Stimulated activated naive CD8-positive, alpha-beta T cell treated with anti-CD3 and anti-CD28 coated beads, Interleukin-15, Interleukin-2, amounts not matched to agents 100 U/mL and 50 U/mL, for 24 hours (primary cell): ENCODE results near the gene VIT.
"Not testable (repeated sequence)": the region's sequence is repeated elsewhere in the genome, so short reads cannot be mapped to it uniquely, and the experiment has no call there.

ENCODE experiments used
- ATAC-seq: fragments of 150-1000 bp; cut with Tn5 transposase; one replicate; pipeline ENCODE4 v1.10.0; 2021
- DNase-seq: peaks from one replicate; pipeline ENCODE4 v3.0.0; 2021

Gene VIT

GRCh38 chr2:36678856-36679255 lies 17.7 kb upstream of the VIT start:
- ATAC-seq = no peak
- DNase-seq = no peak

DNA sequence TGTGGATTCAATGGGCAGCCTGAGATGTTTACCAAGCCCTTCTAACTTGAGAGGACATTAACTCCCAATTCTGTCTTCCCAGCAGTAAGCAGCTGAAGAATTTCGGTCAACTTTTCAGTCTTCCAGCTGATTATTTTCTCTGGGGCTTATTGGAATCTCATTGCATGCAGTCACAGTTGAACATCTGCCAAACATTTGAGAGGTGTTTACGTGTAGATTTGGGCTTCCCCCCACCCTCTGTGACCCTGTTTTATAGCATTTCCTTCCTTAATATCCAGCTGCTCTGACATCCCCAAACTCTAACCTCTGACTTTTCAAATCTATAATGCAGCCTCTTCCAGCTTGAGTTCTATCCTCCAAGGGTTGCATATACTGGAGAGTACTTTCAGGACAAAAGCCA lies 16.5 kb upstream of the VIT start:
- no peak for ATAC-seq
- DNase-seq = no peak

- DNase-seq (no peak), ATAC-seq (no peak)
These were observed 13.9 kb upstream of the VIT start for GRCh38 chr2:36682562-36682961.

- ATAC-seq (no peak), DNase-seq (no peak)
These were observed 13.5 kb upstream of the VIT start for GRCh38 chr2:36683002-36683401.

DNA sequence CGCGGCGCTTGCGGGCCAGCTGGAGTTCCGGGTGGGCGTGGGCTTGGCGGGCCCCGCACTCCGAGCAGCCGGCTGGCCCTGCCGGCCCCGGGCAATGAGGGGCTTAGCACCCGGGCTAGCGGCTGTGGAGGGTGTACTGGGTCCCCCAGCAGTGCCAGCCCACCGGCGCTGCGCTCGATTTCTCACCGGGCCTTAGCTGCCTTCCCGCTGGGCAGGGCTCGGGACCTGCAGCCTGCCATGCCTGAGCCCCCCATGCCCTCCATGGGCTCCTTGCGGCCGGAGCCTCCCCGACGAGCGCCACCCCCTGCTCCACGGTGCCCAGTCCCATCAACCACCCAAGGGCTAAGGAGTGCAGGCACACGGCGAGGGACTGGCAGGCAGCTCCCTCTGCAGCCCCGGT lies 8.2 kb upstream of the VIT start:
- ATAC-seq, DNase-seq: not testable (repeated sequence)

DNA sequence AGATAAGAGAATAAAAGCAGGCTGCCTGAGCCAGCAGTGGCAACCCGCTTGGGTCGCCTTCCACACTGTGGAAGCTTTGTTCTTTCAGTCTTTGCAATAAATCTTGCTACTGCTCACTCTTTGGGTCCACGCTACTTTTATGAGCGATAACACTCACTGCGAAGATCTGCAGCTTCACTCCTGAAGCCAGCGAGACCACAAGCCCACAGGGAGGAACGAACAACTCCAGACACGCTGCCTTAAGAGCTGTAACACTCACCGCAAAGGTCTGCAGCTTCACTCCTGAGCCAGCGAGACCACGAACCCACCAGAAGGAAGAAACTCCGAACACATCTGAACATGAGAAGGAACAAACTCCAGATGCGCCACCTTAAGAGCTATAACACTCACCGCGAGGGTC lies 7.5 kb upstream of the VIT start:
- not testable (repeated sequence) for DNase-seq, ATAC-seq

DNA sequence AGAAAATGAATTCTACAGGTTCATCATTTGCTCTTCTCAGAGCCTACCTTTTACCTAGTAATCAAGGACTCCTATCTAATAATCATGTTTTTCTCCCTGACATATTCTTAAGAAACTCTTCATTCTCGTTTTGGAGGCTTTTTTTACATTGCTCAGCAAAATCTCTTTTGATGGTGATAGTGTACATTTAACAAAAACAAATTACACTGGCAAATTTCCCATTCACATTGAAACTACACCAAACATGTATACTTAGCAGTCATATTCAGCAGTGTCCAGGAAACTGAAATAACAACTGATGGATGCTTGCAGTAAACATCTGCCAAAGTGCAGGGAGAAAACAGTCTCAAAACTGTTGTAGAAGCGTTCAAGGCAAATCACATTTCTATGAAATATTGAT lies 4.4 kb upstream of the VIT start:
- DNase-seq = no peak
- ATAC-seq = no peak

- no peak for DNase-seq
- ATAC-seq = no peak
These were observed 2.7 kb upstream of the VIT start for GRCh38 chr2:36693825-36694224.

- ATAC-seq (no peak), DNase-seq (no peak)
These were observed 626 bp upstream of the VIT start for GRCh38 chr2:36695746-36696415.

GRCh38 chr2:36697424-36698066 lies 1.0 kb downstream of the VIT start:
- ATAC-seq (no peak), DNase-seq (no peak)

- ATAC-seq = no peak
- DNase-seq = no peak
These were observed 2.5 kb downstream of the VIT start for GRCh38 chr2:36698993-36699392.

DNA sequence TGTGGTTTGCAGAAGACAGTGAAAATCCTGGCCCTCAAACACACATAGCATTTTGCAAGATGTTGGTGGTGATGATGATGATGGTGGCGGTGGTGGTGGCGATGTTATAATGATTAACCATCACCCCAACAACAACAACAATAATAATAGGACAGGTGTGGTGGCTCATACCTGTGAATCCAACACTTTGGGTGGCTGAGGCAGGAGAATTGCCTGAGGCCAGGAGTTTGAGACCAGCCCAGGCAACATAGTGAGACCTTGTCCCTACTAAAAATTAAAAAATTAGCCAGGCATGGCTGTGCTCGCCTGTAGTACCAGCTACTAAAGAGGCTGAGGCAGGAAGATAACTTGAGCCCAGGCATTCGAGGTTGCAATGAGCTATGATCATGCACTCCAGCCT lies 3.8 kb downstream of the VIT start:
- no peak for DNase-seq
- no peak for ATAC-seq

DNA sequence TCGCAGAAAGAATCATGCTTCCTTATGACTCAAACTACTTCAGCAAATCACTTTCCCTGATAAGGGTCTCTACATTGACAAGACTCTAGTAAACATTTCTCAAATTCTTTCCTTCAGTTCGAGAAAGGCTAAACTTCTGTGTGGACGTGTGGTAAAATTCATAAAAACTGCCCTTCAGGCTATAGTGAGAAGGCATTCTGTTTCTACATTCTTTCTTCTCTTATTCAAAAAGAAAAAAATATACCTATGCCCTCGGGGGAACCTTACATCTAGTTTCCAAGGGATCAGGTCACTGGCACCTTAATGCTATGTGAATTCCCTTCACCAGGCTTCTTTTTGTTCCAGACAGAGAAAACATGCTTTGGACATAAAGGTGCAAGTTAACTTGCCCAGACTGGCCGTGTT lies 4.9 kb downstream of the VIT start:
- no peak for DNase-seq
- no peak for ATAC-seq

DNA sequence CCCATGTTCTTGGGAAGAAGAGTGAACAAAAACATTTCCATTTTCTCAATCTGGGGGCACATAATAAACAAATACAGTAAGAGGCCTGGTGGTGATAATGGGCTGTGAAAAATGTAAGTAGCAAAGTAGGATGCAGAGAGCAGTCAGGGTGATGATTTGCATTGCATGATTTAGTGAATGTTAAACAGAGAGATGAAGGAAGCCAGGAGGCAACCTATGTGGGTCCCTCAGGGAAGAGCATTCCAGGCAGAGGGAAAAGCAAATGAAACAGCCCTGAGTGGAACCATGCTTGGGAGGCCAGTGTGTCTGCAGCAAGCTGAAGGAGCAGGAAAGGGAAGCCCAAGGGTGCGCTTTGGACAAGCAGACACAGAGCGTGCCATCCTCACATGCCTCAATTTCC lies 5.4 kb downstream of the VIT start:
- DNase-seq (no peak), ATAC-seq (no peak)

GRCh38 chr2:36702781-36703180 lies 6.3 kb downstream of the VIT start:
- ATAC-seq = no peak

GRCh38 chr2:36704475-36705150 lies 8.1 kb downstream of the VIT start:
- ATAC-seq (no peak), DNase-seq (no peak)

More at GRCh38 chr2:36702781-36703180, 6.3 kb downstream of the VIT start:
- no peak for DNase-seq

DNA sequence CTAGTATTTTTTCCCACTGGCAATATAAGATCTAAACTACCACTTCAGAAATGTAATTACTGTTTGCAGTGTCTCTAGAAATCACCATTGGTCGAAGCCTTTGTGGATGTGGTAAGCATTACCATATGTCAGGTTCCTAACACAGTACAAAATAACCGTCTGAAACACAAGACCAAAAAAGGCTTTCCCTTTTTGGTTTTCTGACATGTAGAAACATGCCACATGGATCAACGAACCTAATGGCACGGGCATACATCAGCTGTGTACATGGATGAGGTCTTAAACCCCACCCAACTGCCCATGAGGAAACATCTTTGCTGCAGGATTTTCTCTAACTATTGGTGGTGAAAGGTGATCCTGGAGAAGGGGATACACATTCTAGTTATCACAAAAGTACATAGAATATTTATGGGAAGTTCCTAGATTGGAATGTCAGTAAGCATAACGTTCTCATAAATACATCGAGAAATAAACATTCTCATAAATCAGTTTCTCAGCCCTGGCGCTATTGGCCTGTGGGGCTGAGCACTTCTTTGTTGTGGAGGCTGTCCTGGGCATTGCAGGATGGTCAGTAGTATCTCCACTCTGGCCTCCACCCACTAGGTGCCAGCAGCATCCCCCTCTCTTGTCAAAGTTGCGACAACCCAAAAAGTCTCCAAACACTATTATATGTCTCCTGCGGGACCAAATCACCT lies 9.0 kb downstream of the VIT start:
- no peak for DNase-seq
- no peak for ATAC-seq

DNA sequence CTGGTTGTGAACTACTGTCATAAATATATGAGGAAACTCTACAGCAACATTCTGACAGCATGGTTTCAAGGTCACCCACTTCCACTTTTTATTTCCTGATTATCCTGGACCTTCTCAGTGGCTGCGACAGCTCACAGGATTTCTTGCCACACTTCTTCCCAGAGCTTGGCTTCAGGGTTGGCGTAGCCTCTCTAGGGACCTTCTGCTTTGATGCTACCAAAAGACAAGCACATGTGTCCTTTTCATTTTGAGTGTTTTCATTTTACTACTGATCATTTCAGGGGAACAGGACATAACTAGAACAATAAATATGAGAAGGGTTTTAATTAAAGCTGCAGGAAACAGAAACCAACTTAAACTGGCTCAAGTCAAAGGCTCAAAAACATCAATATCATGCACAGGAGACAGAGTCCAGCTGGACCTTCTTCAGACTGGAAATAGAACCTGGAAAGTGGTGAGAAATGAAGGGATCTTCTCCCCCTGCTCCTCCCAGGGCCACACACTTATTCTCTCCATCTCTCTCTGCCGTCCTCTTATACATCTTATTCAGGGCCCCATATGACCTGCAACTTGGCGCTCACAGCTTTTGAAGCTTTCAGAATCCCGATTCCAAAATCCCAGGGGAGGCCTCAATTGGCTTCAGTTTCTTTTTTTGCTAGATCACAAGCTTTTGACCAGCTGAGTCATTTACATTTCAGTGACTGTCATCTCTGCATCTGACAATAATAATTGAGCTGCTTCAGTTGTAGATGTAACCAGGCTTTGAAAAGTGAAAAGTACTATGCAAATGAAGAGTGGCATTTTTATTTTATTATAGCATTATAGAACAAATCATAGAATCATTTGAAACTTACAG lies 9.7 kb downstream of the VIT start:
- DNase-seq = no peak
- no peak for ATAC-seq

DNA sequence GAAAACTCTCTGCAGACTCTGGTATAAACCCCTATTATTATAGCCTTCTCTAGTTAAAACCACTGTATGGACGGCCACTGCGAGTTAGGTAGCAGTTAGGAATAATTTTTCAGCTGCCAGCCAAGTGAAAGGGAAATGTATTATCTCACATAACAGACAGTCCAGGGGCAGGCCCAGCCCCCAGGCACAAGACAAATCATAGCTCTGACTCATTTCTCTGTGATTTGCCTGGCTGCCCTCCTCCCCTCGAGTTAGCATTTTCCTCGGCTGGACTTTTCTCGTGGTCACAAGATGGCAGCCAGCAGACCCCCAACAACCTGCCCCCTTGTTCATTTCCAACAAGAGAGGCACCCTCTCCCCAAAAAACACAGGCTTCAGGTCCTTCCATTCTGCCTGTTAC lies 10.5 kb downstream of the VIT start:
- ATAC-seq = no peak
- no peak for DNase-seq

DNA sequence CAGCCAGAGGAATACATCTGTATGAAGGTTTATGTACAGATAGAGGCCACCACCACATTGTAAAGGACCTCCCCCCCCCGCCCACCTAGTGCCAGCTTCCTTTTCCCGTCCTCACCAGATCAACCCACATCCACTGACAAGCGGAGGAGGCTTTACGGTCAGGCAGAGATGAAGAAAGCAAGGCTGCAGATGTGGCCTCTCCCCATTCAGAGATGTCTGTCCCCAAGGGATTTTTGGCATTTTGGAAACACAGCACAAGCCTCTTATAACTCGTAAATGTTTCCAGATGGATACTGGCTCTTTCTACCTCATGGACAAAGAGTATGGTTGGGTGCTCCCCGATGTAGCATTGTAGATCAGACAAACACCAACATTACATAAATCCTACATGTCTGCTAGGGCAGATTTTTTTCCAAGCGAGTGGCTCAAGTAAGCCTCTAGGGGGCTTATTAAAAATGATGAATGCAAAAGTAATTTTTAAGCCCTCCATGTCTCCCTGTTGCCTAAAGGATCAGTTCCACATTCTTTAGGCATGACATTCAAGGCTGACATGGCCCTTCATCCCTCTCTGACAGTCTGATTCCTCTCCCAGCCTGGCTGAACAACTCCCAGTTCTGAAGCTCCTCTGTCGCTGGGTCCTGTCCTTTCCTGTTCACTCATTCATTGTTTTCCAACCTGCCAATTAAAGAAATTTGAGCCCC lies 11.7 kb downstream of the VIT start:
- DNase-seq = no peak
- no peak for ATAC-seq

- ATAC-seq (no peak), DNase-seq (no peak)
These were observed 14.5 kb downstream of the VIT start for GRCh38 chr2:36710858-36711515.
